Effector CD4-positive, alpha-beta T cell (primary cell): ENCODE data around the gene TRIM25.
A peak's percentile ranks its signal among the peaks of the same experiment; 100 is the strongest.
"Not testable (repeated sequence)": the region's sequence is repeated elsewhere in the genome, so short reads cannot be mapped to it uniquely, and the experiment has no call there.

Experiments used
- DNase-seq: peaks from one replicate; pipeline ENCODE4 v3.0.0-alpha.2; 2020
- total RNA-seq: gene quantifications from one replicate; lab custom pipeline; 2026; lab: John Stamatoyannopoulos, UW

TRIM25 gene, protein sequence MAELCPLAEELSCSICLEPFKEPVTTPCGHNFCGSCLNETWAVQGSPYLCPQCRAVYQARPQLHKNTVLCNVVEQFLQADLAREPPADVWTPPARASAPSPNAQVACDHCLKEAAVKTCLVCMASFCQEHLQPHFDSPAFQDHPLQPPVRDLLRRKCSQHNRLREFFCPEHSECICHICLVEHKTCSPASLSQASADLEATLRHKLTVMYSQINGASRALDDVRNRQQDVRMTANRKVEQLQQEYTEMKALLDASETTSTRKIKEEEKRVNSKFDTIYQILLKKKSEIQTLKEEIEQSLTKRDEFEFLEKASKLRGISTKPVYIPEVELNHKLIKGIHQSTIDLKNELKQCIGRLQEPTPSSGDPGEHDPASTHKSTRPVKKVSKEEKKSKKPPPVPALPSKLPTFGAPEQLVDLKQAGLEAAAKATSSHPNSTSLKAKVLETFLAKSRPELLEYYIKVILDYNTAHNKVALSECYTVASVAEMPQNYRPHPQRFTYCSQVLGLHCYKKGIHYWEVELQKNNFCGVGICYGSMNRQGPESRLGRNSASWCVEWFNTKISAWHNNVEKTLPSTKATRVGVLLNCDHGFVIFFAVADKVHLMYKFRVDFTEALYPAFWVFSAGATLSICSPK
- total RNA-seq: 47.3 reads per million, percentile 67 among the genes with 10 or more reads in this experiment

DNA sequence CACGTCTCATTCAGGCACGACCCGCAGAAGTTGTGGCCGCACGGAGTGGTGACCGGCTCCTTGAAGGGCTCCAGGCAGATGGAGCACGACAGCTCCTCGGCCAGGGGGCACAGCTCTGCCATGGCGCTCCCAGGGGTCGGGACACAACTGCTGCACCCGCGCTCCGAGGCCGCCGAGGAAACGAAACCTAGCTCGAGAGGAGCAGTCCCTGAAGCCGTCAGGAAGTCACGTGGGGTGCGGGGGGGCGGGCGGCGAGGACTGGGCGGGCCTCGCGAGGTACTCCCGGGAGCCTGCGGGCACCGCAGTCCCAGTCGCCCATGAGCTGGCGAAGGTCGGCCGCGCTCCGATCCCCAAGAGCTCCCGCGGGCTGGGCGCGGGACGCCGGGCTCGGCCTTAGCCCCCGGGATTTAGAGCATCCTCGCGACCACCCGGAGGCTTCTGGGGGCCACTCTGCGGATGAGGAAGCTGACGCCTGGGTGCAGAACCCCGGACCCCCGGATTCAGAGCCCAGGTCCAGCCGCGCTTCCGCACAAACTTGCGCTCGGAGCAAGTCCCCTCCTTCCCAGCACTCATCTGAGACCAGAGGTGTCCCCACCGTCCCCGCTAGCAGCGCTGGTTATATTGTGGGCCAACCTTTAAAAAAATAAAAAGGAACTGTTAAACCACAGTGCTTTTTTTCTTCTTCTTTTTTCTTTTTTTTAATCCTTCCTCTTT is at the start of gene TRIM25:
TRIM25 (minus strand) TSS at position 183 of the 714 bp plus-strand sequence; CDS start at position 122, 61 bp downstream.
- DNase-seq: peak; percentile 85

DNA sequence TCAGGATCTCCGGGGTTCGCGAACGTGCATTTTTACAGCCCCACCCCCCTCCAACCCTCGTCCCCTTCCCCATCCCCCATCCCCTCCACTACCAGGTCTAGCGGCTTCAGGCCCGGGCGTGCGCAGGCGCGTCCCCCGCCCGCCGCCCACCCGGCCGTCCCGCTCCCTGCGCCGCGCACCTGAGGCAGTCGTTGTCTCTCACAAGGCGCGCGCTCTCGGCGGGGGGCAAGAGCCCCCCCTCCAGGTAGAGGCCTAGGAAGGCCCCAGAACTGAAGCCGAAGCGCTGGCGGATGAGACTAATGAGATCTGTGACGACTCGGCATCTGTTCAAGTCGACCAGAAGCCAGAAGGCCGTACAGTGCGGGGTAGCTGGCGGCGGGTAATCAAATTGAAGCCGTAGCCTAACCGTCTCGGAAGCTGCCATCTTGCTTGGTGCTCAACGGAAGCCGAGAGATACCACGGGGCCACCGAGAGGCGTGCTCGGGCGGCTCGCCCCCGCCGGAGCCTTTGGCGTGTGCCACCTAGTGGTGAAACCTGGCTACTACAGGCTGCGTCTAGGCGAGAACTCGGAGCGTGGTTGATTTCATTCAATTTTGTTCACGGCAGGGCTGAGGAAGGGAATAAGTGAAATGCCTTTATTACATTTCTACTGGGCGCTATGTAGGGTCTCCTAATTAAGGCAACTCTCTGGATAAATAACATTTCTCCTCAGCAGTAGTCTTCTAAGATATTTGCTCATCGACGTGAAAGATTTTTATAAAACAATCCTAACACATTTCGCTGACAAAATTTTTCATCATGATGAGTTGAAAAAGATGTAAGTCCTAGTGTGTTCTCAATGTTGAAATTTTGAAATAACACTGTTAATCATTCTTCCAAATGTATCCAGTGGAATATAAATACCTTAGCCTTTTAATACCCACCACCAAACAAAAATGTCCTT is 47.0 kb upstream of the TRIM25 start, which contains the start of gene COIL:
COIL (minus strand) TSS at position 455 of the 943 bp plus-strand sequence; CDS start at position 424, 31 bp downstream.
- peak; percentile 93 for DNase-seq

DNA sequence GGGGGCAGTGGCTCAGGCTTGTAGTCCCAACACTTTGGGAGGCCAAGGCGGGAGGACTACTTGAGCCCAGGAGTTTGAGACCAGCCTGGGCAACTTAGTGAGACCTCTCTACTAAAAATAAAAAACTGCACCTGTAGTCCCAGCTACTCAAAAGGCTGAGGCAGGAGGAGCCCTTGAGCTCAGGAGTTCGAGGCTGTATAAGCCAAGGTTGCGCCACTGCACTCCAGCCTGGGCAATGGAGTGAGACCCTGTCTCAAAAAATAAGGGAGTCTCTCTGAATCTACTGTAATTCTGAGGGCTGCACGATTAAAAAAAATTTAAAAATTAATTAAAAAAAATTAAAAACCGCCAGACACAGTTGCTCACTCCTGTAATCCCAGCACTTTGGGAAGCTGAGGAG is 43.1 kb upstream of the TRIM25 start:
- DNase-seq: no peak

DNA sequence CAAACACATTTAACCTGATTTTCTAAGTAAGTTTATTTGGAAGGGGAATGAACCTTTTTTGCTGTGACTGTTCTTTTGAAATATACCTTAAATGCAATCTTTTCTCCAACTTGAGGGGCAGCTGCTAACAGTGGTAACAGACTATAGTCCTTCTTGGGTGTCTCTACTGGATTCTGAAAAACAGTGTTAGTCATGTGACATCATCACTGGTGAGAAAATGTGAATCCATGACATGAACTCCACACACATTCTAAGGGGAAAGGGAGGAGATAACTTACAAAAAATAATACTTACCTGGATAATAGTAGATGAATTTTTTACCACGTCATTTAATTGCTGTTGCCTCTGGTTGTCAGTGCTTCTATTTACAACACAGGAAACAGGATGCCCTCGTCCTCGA is 35.7 kb upstream of the TRIM25 start:
- DNase-seq: no peak

DNA sequence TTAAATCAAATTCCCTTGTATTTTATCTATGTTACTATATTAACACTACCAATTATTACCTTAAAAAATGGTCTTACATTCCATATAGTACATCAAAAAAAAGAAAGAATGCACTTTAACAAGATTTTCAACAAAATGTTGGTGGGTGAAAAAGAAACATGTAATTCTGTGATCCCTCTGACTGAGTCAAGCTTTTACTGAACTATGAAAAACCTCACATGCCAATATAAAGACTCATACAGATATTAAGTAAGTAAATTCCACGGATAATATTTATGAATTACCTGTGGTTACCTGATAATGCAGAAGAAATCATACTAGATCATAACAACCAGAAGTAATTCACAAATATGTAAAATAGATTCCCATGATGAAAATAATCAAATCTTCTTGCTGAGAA is 34.6 kb upstream of the TRIM25 start:
- DNase-seq: no peak

DNA sequence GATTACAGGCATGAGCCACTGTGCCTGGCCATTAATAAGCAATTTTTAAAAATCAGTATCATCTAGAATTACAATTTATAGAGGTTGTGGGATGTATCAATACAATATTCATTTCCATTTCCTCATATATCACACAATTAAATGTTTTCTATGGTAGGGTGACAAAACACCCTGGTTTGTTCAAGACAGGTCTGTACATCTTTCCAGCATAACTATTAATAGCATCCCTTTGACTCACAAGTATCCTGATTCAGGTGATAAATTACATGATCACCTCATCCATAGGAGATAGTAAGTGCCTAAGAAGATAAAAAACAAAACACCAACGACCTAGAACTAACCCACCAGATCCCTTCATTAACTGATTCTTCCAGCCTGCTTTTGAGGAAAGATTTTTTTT is 33.9 kb upstream of the TRIM25 start:
- no peak for DNase-seq

DNA sequence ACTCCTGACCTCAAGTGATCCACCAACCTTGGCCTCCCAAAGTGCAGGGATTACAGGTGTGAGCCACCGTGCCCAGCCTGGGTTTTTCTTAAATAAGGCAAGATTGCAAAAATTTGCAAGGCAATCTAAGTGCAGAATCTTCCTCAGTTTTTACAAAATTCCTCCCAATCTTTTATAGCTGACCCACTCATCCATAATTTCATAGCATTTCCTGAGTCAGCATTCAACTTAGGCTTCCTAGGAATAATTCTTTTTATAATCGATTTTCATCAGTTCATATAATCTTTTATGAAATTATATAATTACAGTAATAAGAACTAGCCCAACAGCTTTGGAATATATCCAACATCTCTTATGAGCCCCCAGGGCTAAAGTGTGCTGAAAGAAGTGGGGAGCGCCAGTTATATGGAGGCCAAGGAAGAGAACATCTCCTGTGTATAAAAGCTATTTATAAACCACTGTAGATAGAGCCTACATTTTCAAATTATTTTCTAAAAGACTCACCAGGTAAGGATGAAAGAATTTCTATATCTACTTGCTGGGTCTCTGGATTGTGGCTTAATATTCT is 32.2 kb upstream of the TRIM25 start:
- no peak for DNase-seq

DNA sequence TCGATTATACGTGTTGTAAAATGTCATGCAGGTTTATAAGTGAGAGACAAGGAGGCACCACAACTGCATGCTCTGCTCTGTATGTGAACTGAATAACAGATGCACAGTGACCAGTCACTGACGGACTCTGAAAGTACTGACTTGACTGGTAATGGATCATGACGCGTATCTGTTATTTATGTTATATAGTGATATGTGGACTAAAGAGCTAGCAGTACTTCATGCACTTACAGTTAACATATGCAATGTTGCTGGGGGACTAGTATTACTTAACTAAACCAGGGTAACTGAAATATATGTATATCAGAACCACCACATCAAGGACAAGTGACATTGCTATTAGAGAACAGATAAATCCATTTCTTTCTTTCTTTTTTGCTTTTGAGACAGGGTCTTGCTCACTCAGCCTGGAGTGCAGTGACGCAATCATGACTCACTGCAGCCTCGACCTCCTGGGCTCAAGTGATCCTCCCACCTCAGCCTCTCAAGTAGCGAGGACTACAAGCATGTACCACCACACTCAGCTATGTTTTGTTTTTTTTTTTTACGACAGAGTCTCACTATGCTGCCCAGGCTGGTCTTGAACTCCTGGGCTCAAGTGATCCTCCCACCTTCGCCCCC is 29.8 kb upstream of the TRIM25 start:
- DNase-seq: no peak

DNA sequence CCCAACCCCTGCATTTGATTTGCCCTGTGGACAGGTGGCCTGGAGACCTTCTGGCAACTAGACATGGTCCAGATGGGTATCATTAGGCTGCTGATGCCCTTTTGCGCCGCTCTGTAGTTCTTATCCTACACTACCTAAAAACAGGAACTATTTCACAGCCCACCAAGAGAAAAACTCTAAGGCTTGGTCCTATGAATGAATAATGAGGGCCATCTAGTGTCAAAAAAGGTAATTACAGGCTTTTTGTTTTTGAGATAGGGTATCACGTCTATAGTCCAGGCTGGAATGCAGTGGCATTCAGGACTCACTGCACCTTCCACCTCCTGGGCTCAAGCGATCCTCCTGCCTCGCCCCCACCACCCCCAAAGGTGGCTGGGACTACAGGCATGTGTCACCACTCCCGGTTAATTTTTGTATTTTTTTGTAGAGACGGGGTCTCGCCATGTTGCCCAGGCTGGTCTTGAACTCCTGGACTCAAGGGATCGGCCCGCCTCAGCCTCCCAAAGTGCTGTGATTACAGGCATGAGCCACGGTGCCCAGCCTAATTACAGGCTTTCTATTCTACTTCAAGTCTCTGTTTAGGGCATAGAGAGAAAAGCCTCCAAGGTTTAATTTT is 26.1 kb upstream of the TRIM25 start:
- DNase-seq: no peak

DNA sequence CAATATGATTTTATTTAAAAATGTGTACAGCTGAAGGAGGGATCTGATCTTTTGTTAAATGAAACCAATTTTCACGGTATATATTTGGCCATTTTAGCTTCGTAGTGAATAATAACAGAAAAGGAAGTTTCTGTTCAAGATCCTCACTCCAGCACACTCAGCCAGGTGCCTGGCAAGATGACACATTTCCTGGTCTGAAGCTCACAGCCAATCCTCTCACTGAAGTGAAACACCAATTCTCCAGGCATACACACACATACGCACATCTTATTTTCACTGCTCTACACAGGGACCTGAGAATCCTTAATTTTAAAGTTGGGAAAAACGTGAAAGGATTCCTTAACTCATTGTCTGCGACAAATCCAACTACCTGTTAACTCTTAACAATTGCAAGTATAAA is 24.4 kb upstream of the TRIM25 start:
- DNase-seq: not testable (repeated sequence)

DNA sequence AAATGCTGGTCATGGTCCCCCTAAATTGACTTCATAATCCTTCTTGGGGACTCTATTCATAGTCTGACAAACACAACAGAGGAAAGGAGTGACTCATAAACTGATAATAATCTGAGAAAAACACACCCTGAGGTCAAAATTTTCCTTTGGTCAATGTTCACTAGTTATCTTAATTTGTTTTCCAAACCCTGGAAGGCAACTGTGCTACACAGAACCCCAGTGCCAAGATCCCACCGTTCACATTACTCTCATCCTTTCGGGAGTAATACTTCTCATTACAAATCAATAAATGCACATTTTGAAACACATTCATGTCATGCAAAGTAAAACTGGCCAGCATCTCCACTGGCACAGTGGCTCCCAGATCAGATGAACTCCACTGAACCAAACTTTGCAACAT is 23.8 kb upstream of the TRIM25 start:
- no peak for DNase-seq

DNA sequence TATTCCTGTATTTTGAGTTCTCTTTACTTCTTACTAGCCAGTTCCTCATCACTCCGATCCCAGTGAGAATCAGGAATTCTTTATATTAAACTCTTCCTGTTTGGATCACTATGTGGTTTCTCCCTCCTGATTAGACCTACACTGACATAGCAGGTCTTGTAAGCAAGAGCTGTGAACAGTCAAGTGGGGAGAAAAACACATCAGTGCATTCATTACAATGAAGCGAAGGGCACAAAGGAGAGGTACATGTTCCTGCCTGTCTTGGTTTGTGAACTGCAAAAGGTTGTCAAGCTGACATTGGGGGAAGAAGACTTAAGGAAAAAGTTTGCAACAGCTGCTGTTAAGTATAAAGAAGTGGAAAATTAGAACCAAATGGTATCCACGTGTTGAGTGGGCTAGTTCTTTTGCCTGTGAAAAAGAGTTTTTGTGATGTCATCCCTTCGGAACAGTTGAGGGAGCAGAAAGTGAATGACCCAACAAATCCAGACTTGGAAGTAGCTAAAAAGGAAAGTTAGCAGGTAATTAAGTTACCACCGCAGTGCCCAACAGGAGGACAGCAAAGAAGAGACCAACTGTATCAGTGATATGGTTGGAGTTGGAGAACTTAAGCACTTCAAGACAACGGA is 23.0 kb upstream of the TRIM25 start:
- DNase-seq: no peak

DNA sequence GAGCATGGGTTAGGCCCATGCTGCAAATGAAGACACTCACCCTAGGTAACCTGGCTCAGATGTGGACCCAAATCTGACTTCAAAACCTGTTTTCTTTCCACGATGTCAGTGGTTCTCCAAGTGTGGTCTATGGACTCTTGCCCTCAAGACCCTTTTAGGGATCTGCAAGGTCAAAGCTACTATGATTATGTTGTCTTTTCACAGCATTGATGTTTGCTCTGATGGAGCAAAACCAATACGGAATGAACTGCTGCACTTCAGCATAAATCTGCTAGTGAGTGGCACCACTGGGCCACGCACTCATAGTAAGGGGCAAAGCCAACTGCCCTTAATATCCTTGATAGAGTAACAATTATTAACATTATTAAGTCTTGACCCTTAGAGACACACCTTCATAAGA is 21.6 kb upstream of the TRIM25 start:
- no peak for DNase-seq

DNA sequence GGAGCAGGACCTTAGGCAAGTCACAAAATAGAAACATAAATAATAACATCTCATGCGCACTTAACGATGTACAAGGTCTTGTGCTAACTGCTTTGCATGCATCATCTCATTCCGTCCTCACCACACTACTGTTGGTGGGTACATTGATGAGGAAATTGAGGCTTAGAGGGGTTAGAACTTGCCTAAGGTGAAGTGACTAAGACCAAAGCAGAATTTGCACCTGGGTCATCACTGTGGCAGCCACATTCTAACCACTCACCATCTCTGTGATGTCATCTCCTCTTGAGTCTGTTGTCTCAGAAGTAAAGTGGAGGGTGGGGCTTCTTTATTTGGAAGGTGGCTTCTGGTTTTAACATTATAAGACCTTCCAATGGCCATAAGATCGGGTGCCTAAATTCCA is 20.4 kb upstream of the TRIM25 start:
- DNase-seq: no peak

DNA sequence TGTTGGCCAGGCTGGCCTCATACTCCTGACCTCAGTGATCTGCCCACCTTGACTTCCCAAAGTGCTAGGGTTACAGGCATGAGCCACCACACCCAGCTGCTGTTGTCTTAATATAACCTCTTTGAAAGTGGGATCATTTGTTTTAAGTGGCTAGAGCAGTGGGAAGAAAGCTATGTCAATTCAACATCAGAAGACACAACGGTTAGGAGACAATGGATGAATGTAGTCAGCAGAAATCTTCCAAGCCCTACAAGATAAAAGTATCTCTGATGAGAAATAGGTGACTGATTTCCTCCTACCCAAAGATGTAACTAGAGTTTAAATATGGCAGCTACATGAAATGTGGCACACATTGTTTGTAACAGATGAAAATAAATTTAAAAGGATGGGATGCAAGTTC is 20.0 kb upstream of the TRIM25 start:
- no peak for DNase-seq

DNA sequence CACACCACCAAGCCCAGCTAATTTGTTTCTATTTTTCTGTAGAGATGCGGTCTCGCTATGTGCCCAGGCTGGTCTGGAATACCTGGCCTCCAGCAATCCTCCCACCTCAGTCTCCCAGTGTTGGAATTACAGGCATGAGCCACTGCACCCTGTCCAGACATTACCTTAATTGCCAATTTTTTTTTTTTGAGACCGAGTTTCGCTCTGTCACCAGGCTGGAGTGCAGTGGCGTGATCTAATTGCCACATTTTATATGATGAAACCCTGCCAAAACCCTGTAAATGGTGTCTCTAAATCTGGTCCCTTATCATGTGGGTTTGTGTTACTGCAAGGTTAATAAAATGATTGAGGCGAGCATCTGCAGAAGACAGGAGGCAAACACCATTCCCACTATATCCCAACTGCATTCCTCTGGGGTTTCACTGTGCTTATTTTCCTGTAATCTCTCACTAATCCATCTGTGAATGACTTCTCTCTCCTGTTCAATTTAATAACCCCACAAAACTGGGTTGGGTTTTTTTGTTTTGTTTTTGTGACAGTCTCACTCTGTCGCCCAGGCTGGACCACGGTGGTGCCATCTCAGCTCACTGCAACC is 19.4 kb upstream of the TRIM25 start:
- DNase-seq: no peak

DNA sequence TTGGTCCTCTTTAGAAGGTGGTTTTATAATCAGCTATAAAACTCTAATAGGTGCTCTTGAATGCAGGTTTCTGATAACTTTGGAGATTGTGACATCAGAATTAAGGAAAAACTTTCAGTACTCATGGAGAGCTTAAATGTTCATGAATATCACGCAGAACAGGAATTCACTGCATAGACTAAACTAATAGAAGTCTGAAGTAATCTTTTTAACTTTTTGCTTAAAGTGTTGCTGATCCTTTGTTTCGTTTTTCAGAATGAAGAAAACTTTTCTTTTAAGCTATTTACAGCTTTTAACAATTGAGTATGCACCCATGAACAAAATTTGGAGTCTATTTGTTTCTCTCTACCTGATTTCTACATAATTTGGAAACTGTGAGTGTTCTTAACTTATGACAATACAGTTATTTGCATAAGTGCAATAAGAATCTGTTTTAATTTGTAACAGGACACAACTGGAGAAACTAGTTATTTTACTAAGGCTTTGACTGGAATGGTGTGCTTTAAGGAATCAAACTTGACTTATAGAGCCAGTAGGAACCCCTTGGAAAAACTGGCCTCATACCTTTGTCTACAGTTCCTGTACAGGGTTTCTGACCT is 17.0 kb upstream of the TRIM25 start:
- DNase-seq: no peak

DNA sequence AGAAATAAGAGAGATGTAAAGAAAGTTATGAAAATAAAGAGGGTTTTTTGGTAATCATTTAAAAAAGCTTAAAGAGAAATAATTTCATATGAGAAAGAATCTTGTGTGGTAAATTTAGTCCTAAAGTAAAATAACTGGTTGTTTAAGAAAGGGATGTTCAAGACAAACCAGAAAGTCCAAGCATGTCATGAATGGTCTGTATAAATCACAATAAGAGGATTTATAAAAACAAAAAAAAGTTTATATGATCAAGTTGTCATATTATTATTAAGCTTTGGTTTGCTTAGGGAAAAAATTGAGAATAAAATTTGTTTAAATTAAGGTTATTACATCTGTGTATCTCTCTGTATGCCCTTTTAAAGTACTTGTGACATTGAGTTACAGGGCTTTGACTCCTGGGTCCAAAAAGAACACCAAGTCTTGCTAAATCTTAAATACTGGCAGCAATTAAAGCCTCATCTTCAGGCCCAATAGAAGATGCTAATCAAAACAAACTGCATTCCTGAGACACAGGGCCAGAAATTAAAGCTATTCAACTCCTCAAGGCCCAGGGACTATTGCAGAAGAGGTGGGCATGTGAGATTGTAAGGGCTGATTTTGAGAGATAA is 15.6 kb upstream of the TRIM25 start:
- DNase-seq: no peak

DNA sequence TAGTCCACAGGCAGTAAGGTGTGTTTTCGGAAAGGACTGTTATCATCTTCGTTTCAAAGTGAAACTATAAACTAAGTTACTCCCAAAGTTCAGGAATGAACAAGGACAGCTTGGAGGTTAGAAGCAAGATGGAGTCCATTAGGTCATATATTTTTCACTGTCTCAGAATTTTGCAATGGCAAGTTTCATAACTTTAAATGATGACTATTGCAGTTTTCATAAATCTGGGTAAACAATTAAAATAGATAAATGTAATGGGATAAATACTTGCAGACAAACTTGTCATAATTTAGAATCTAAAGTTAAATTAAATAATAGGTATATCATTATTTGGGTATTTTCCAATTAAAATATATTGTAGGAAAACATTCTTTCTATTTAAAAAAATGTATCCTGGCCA is 14.7 kb upstream of the TRIM25 start:
- DNase-seq: no peak
